CD4-positive, alpha-beta T cell treated with Interleukin-15 for 4 hours (primary cell): Measurements from ENCODE around the gene ECE1.

Source experiments
- DNase-seq: peaks from one replicate; pipeline ENCODE4 v3.0.0-alpha.2; 2020; ENCODE audit warnings: low spot score

Gene ECE1

GRCh38 chr1:21269461-21270085 lies 20.7 kb downstream of the ECE1 start:
- DNase-seq: no peak

- DNase-seq: no peak
Measured at GRCh38 chr1:21268281-21269239, 21.7 kb downstream of the ECE1 start.

- DNase-seq: no peak
Measured at GRCh38 chr1:21267191-21268077, 22.8 kb downstream of the ECE1 start.

GRCh38 chr1:21266119-21266774 lies 24.0 kb downstream of the ECE1 start:
- no peak for DNase-seq

- no peak for DNase-seq
Measured at GRCh38 chr1:21265644-21266043, 24.6 kb downstream of the ECE1 start.

GRCh38 chr1:21264898-21265297 lies 25.4 kb downstream of the ECE1 start:
- no peak for DNase-seq

GRCh38 chr1:21263653-21264225 lies 26.5 kb downstream of the ECE1 start:
- no peak for DNase-seq

- no peak for DNase-seq
Measured at GRCh38 chr1:21263052-21263429, 27.2 kb downstream of the ECE1 start.

GRCh38 chr1:21262293-21263051 lies 27.8 kb downstream of the ECE1 start:
- DNase-seq: no peak

- DNase-seq: no peak
Measured at GRCh38 chr1:21261551-21262292, 28.5 kb downstream of the ECE1 start.

GRCh38 chr1:21260405-21261125 lies 29.7 kb downstream of the ECE1 start:
- DNase-seq: no peak

GRCh38 chr1:21259316-21260076 lies 30.8 kb downstream of the ECE1 start:
- no peak for DNase-seq

- peak; percentile 7 for DNase-seq
Measured at GRCh38 chr1:21258331-21259134, 31.7 kb downstream of the ECE1 start.

- DNase-seq: no peak
Measured at GRCh38 chr1:21257431-21258135, 32.7 kb downstream of the ECE1 start.

GRCh38 chr1:21256776-21257175 lies 33.5 kb downstream of the ECE1 start:
- no peak for DNase-seq

- DNase-seq: no peak
Measured at GRCh38 chr1:21255943-21256320, 34.3 kb downstream of the ECE1 start.

GRCh38 chr1:21255284-21255942 lies 34.9 kb downstream of the ECE1 start:
- peak; percentile 84 for DNase-seq
